NCI-H526 treated with DMSO at 0.1 percent for 48 hours (cell line): ENCODE data around the gene PKP4.
A peak's percentile ranks its signal among the peaks of the same experiment; 100 is the strongest.

Experiments
- DNase-seq: peaks from one replicate; lab custom pipeline; 2025; lab: John Stamatoyannopoulos, UW

The PKP4 gene

GRCh38 chr2:158496986-158497385, 40.2 kb downstream of the PKP4 start:
- DNase-seq: peak; percentile 59

GRCh38 chr2:158497486-158497885, 40.7 kb downstream of the PKP4 start:
- DNase-seq: no peak

DNA sequence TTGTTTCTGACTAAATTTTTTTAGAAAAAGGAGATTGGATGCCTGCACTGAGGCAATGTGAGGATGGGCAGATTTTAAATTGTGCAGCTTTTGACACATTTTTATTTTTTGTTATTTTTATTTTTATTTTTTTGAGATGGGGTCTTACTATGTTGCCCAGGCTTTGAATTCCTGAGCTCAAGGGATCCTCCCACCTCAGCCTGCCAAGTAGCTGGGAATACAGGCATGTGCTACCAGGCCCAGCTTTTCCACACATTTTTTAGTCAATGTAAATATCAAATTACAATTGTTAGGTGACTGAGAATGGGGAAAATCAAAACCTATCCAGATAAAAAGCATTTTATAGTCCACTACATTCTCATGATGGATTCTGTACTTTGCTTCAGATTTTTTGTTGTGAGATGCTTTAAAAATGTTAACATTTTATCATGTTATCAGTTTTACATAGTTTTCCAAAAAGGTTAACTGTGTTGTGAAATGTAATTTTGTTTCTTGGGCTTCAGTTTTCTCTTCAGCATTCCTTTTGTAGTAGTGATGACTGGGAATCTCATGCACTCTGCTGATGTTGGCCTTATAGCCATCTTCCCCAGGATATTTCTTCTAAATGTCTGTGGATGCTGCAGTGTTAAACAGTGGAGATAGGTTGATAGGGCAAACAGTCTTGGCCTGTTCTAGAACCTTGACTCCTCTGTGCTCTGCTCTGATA, 41.4 kb downstream of the PKP4 start:
- DNase-seq: no peak

- no peak for DNase-seq
Measured at GRCh38 chr2:158498749-158499136, 42.0 kb downstream of the PKP4 start.

DNA sequence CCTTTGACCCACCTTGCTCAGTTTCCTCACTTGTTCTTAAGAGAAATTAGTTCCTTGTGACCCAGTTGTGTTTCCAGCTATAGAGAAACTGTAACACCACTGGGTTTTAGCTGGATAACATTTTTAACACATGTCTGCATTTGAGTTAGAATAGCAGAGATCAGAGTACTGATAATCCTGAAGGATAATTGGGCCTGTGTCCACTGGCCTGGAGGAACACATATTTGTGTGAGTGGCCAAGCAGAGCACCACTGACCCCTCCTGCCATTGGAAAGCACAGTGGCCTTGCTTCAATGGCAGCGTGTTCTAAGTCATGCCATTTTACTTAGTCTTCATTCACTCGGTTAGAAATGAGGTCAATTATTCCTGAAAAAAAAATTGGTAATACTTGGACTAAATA, 42.6 kb downstream of the PKP4 start:
- no peak for DNase-seq

- no peak for DNase-seq
Measured at GRCh38 chr2:158500333-158500732, 43.6 kb downstream of the PKP4 start.

GRCh38 chr2:158501301-158501700, 44.5 kb downstream of the PKP4 start:
- no peak for DNase-seq

DNA sequence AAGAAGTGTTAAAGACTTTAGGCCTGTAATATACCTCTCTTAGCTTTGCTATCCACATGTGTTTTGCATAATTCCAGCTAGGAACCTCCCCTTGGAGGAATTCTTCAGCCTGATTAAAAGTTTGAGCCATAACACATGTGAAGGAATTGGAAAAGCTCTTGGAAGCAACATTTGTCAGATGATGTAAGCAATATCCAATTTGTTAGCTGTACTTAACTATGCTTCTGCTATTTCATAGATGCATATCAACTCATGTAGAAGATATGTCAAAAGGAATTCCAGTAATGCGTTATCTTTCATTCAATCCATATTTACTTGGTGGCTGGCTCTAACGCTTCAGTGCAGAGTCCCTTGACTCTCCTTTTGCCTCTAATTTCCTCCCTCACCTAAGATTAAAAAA, 46.2 kb downstream of the PKP4 start:
- no peak for DNase-seq

- DNase-seq: no peak
Measured at GRCh38 chr2:158504088-158504487, 47.3 kb downstream of the PKP4 start.

DNA sequence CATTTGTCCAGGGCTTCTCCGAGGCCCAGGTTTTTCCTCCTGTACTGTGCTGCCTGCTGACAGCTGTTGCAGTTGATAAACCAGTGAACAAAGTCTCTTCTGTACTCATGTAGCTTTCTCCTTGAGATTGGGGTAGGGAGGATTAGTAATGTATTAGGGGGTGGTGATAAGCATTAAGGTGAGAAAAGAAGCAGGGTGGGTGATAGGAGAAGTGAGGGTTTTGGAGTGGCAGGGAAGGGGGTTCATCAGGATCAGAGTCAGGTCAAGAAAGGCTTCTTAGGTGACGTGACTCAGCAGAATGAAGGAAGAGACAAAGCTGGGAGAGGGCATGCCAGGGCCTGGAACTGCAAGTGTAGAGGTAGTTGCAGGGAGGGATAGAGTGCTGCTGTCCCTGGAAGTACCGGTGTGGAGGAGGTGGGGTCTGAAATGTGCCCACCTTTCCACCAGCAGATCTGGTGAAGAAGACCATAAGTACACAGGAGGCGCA, 48.7 kb downstream of the PKP4 start:
- DNase-seq: no peak

DNA sequence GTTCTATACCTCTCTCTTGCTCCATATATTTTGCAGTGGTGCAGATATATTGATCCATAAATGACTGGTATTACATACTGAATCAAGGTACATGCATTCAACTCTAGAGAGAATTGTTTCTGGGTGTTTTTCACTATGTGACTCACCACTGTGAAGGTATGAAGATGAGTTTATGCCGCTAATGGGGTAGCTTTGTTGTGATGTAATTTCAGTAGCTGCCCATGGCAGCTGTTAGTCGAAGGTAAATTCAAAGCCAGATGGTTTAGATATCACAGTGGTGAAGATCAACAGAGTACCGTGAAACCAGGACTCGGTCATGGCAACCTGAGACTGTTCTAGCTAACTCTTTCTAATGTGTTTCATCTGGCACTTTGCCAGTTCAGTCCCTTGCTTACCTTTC, 50.4 kb downstream of the PKP4 start:
- DNase-seq: no peak

DNA sequence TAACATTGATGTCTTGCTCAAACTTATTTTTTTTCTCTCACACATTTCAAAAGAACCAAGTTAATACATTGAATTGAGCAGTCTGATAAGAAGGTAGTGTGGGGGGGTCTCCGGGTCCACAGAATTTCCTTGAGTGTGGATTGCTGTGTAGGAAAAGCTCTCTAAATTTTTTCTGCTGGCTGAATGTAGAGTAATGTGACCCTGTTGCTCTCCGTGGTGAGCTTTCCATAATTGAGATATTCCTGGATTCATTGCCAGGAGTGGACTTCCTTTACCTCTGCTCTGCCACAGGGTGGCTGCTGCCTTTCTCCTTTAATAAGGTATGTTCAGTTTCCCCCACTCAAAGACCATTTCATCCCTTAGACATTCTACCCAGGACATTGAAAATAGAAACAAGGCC, 50.9 kb downstream of the PKP4 start:
- no peak for DNase-seq

GRCh38 chr2:158509928-158510797, 53.4 kb downstream of the PKP4 start:
- DNase-seq: no peak

GRCh38 chr2:158510887-158511286, 54.1 kb downstream of the PKP4 start:
- DNase-seq: no peak

- DNase-seq: no peak
Measured at GRCh38 chr2:158511706-158512105, 55.0 kb downstream of the PKP4 start.

DNA sequence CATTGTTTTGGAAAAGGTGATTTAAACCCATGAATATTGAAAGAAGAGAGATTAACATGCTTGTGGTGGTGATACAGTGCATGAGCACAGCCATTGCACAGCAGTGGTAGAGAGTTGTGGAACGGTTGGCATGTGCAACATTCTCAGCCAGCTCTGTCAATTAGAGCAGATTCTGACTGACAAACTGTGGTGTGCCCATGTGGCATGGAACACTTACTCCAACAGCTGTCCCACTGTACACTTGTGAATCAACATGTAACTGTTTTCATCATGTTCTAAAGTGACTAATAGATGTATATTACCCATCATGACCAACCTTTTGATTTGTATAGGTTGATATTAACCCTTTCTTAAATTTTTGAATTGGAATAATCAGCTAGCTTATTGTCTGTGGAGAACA, 55.6 kb downstream of the PKP4 start:
- no peak for DNase-seq

DNA sequence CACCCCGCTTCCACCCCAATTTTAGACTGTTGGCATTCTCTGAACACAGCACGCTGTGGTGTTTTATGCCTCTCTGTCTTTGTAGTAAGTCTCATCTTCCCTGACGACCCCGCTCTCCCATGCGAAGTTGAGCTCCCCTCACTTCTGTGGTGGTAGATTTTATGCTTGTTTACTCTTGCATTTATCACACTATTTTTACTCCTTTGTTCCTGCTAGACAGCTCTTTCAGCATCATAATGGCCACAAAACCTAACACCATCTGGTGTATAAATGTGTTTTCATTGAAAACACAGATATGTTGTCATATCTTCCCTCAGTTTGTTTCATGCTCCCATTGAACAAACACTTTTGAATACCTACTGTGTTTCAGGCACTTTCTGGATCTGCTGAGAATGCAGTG, 57.1 kb downstream of the PKP4 start:
- no peak for DNase-seq

DNA sequence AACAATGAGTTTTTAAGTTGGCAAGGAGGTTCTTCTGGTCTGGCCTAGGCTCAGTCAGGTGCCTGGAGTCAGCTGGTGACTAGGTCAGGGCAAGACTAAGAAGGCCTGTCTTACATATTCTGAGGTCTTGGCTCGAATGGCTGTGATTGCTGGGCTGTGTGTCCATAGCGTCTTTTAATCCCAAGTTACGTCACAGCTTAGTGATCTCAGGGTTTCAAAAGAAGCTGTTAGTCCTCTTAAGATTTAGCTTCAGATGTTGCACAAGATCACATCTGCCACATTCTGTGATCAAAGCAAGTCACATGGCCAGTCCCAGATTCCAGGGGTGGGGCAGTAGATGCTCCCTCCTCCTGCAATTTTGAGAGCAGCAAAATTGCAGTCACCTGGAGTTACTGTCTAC, 61.3 kb downstream of the PKP4 start:
- no peak for DNase-seq

DNA sequence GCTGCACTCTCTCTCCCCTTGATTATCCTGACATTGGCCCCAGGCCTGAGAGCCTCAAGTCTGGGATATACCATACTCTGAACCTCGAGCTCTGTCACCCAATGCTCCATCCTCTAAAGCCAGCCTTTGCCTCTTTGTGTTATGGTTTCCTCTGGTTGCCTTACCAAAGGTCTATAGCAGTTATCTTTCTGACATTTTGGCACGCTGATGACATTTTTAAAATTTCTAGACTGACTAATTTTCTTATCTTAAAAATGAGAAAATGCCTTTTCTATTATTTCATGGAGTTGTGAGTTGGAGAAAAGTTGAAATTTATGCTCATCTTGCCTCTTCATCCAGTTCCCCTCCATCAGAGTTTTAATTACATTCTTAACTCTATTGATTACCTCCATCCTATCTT, 62.7 kb downstream of the PKP4 start:
- no peak for DNase-seq

GRCh38 chr2:158529379-158530259, 72.9 kb downstream of the PKP4 start:
- DNase-seq: no peak

DNA sequence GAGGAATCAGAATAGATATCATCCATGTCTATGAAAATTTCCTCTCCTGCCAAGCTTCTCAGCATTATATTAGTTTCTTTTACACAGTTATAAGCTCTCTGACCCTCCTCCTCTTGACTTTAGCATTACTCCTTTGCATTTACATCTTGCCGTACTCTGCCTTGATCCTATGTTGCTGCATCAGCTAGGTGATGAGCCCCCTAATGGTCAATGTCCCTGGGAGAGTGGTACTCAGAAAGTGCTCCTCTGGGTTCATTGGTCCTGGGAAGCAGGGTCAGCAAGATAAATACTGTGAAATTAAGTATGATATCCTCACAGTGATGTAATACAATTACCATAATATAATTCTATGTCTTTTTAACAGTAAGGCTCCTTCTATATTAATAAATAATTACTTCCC, 74.1 kb downstream of the PKP4 start:
- no peak for DNase-seq

DNA sequence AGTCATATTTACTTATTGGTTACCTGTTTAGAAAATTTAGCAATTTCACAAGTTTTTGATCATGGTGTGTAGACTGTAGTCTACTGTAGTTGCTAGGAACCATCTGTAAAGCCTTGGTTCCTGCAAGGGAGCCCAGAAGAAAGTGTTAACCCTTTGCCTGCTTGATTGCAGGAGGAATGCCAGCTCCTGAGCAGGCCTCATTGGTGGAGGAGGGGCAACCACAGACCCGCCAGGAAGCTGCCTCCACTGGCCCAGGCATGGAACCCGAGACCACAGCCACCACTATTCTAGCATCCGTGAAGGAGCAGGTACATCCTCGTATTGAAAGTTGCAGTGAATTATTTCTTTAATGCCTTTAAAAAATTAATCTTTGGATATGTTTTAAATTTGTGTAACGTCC, 76.3 kb downstream of the PKP4 start:
- no peak for DNase-seq
